Psoas muscle (tissue), 8 donors: Measurements from ENCODE around the gene DCAF12. TPM values are rescaled to one million over a fixed set of nuclear protein-coding genes. Genes with fewer than 3 reads are reported as not detected.
A peak's percentile ranks its signal among the peaks of the same experiment; 100 is the strongest.

Experiments used
- ATAC-seq, 4 donors: fragments of 200-7000 bp; cut with Tn5 transposase; one replicate each; pipeline ENCODE4 v1.9.1; 2020; ENCODE audit warnings: moderate library complexity in 3 of 4, mild to moderate bottlenecking in 2 of 4
- DNase-seq, 2 donors: peaks; one replicate each; pipeline ENCODE4 v3.0.0-alpha.2; 2020
- H3K27ac ChIP-seq: fragments of 200-600 bp; one replicate; pipeline ENCODE4 v1.8.0; 2022
- H3K27me3 ChIP-seq, 3 donors: fragments of 200-600 bp in 1 of 3; one replicate each; pipeline versions ENCODE4 v1.6.1 to v1.8.0; 2013 to 2022; ENCODE audit warnings: low read length in 2 of 3, mild to moderate bottlenecking in 2 of 3, moderate library complexity in 1 of 3; ENCODE audit not compliant: insufficient read depth in 3 of 3
- H3K36me3 ChIP-seq, 2 donors: fragments of 200-600 bp in 1 of 2; one replicate each; pipeline versions ENCODE4 v1.6.1 to v1.8.0; 2013 to 2022; ENCODE audit warnings: low read depth in 1 of 2, mild to moderate bottlenecking in 1 of 2, moderate library complexity in 1 of 2; ENCODE audit not compliant: insufficient read depth in 1 of 2
- H3K4me1 ChIP-seq: fragments of 200-600 bp; one replicate; pipeline ENCODE4 v1.8.0; 2022
- H3K4me3 ChIP-seq: fragments of 200-600 bp; one replicate; pipeline ENCODE4 v1.8.0; 2022; ENCODE audit warnings: mild to moderate bottlenecking
- H3K9me3 ChIP-seq: fragments of 200-600 bp; one replicate; pipeline ENCODE4 v1.8.0; 2022
- WGBS, 3 donors: extraction: QIAGEN DNeasy Blood & Tissue Kit; methylation state at CpG; one replicate each; pipeline versions ENCODE4 v1.1.6 to v1.1.7; 2013; 5-methylcytosine and 5-hydroxymethylcytosine counted together
- intact Hi-C, 2 donors: fragments of 100-400 bp; cut with DNase I; formaldehyde crosslinking; loops; one replicate each; pipeline versions ENCODE4 v1.11.0 to v1.14.2; 2022
- polyA plus RNA-seq, 3 donors: library from polyadenylated mRNA; stranded (reverse); fragments of 200-250 nt; gene quantifications; one replicate each; pipeline ENCODE4 v1.2.3, GENCODE V29; 2013
- total RNA-seq, 4 donors: library from RNA; stranded (reverse); fragmentation: NEBNext Ultra II Directional in 2 of 4; extraction: Animal tissue kit (Norgen Biotek cat#: 25700) in 2 of 4; gene quantifications; one replicate each; pipeline versions ENCODE4 v1.2.1 to v1.2.4, GENCODE V29; 2021 to 2023
- TF ChIP-seq, protein P1 (sequence below): fragments of 200-600 bp; IDR thresholded peaks from one replicate; pipeline ENCODE4 v1.8.0; 2022; ENCODE audit warnings: antibody characterized with exemption
- donor health status: healthy with polysubstance abuse.
- donor health status: DM: no; HTN: no; CAD: no; lungs with moderate emphysema.
- donor health status: Bipolar disorder and iron deficiency.
- donor health status: healthy.
- donor health status: DM: yes; HTN: yes; CAD: no.
- donor health status: DM: no; HTN: no; CAD: no.
- donor health status: DM: no; HTN: no; CAD: no.
- donor health status: DM: yes; HTN: yes; CAD: no.

Gene DCAF12
- total and polyA plus RNA-seq, 7 donors, result 15.8 to 38.0 (median 23.0) TPM

DNA sequence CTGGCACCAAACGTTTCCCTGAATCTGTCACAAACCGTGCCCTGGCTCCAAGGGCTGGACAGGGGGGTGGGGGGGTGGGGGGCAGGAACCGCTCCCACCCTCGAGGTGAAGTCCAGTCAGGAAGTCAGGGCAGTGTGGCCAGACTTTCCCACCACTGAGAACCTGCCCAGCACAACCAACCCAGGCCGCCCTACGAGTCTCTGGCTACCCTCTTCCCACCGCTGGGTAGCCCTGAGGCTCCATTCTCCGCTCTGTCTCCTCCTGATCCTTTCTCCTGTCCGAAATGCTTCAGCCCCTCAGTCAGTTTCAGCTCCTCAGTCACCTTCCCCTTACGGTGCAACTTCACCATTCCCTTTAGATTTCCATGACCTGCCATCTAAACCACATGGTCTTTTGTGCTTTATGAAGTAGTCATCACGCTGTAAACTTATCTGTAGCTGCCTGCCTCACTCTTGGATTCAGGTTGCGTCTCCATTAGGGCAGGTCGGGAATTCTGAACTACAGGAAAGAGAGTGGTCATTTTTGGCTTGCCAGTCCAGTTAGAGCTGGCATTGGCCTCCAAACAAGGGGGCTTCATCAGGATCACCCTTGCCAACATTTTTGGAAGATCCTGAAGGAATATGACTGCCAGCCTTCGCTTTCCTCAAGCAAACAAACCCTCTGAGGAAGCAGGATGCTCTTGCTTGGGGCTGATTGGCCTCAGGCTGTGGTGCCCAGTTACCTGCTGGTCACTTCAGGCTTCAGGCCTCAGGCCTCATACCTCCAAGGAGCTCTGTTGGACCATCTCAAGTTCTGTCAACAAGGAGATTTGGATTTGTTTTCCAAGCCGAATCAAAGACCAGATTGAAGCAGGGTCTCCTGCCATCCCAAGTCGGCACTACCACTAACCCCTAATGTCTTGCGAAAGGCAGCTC, 794 bp upstream of the DCAF12 start:
- intact Hi-C loops, result loop anchor here (2.0 to 5.0 kb wide), 3 partner anchors 50 to 125 kb away; partner anchors contain the start of gene UBAP1 (in 2 of the 2)
- peaks cover 6 to 28% of the 10 kb centered on the region in 2 donors for H3K36me3 ChIP-seq
- peak overlapping the region; percentile 97 for H3K27ac ChIP-seq
- H3K4me3 ChIP-seq, result peak overlapping the region; percentile 83
- peak; percentile 6 to 21 (median 11) for ATAC-seq
- peaks cover 31% of the 10 kb centered on the region for H3K4me1 ChIP-seq
- WGBS, 3 donors, result 67 to 75% (median 67%) methylated on average over 15 to 17 of the region's 17 CpGs
- TF ChIP-seq, protein P1, sequence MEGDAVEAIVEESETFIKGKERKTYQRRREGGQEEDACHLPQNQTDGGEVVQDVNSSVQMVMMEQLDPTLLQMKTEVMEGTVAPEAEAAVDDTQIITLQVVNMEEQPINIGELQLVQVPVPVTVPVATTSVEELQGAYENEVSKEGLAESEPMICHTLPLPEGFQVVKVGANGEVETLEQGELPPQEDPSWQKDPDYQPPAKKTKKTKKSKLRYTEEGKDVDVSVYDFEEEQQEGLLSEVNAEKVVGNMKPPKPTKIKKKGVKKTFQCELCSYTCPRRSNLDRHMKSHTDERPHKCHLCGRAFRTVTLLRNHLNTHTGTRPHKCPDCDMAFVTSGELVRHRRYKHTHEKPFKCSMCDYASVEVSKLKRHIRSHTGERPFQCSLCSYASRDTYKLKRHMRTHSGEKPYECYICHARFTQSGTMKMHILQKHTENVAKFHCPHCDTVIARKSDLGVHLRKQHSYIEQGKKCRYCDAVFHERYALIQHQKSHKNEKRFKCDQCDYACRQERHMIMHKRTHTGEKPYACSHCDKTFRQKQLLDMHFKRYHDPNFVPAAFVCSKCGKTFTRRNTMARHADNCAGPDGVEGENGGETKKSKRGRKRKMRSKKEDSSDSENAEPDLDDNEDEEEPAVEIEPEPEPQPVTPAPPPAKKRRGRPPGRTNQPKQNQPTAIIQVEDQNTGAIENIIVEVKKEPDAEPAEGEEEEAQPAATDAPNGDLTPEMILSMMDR, result no peak
- H3K9me3 ChIP-seq, result no peaks in the 10 kb centered on the region
- no peak for DNase-seq
- no peaks in the 10 kb centered on the region for H3K27me3 ChIP-seq

DNA sequence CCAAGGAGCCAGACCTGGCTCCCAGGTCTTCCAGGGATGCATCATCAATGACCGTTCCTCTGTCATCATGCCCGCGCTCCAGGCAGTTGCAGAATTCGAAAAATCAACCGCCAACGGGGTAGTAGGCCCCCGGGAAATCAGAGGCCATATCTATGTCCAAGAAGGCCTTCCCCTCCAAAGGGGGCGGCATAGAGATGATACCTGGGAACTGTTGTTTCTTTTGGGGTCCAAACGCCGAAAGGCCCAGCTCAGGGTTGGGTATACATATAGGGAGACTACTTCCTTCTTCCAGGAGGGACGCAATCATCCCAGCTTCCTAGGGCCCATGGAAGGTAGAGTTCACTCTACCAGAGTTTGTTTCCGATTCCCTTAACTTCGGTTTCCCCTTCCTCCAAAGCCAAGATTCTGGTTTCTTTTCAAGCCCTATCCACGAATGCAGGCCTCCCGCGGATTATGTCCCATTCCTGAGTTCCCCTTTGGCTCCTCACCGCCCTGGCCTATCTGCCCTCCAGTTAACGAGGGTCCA, 754 bp downstream of the DCAF12 start:
- no peaks in the 10 kb centered on the region for H3K27me3 ChIP-seq
- peaks cover 6 to 31% of the 10 kb centered on the region in 2 donors for H3K36me3 ChIP-seq
- ATAC-seq (peak in 3 of 4 donors; percentile 5 to 26 (median 8)), DNase-seq (no peak)
- H3K27ac ChIP-seq, result peak overlapping the region; percentile 97
- H3K9me3 ChIP-seq, result no peaks in the 10 kb centered on the region
- TF ChIP-seq, protein P1, result no peak
- peaks cover 31% of the 10 kb centered on the region for H3K4me1 ChIP-seq
- intact Hi-C loops, result loop anchor here (2.0 to 5.0 kb wide), 3 partner anchors 52 to 127 kb away; partner anchors contain the start of gene UBAP1 (in 2 of the 2)
- H3K4me3 ChIP-seq, result peak overlapping the region; percentile 83
- 2 to 4% (median 3%) methylated on average over 18 of the region's 18 CpGs for WGBS, 3 donors

DNA sequence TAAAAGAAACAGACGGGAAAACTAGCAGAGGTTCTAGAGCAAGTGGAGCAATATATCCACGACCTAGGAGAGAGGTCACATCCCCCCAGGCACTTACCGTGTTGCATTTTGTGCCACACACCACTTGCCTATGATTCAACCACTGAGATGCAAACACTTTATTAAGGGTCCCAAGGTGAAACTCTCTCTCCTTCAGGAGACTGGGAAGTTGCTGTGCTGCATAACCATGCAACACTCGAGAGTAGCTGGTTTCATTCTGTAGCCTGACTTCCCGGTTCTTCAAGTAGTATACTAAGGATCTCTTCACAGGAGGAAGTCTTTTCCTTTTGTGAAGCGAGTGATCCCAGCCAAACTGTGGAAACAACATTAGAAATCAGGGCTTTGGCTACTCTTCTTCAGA, 1.6 kb downstream of the DCAF12 start:
- H3K27ac ChIP-seq, result peak overlapping the region; percentile 97
- peaks cover 6 to 31% of the 10 kb centered on the region in 2 donors for H3K36me3 ChIP-seq
- peak overlapping the region; percentile 83 for H3K4me3 ChIP-seq
- peaks cover 31% of the 10 kb centered on the region for H3K4me1 ChIP-seq
- intact Hi-C loops, result loop anchor here (5.0 kb wide), 2 partner anchors 52 to 127 kb away; partner anchors contain the start of gene UBAP1 (in 1 of the 2)
- DNase-seq, result no peak
- no peaks in the 10 kb centered on the region for H3K9me3 ChIP-seq
- no peak for ATAC-seq
- WGBS, 3 donors, result 44 to 54% (median 48%) methylated on average over 6 of the region's 6 CpGs
- TF ChIP-seq, protein P1, result no peak
- no peaks in the 10 kb centered on the region for H3K27me3 ChIP-seq

DNA sequence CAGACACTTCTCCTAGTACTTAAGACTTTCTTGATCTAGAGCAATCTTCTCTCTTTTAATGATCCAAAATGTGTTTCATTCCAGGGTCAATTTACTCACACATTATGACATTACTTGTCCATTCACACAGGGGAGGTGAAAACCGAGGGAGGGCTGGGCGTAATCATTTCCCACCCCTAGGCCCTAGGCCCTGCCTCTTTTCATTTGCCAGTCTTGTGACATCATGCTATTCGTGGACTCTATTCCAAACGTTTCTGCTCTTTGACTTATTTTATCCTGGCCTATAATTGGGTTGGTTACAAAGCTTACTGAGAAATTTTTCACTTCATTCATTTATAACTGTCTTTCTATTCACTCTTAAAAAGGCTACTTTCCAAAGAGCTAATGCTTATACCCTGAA, 2.4 kb downstream of the DCAF12 start:
- H3K9me3 ChIP-seq, result no peaks in the 10 kb centered on the region
- intact Hi-C loops, result no loop called here
- peak overlapping the region; percentile 83 for H3K4me3 ChIP-seq
- H3K27me3 ChIP-seq, result no peaks in the 10 kb centered on the region
- H3K27ac ChIP-seq, result peak overlapping the region; percentile 47
- TF ChIP-seq, protein P1, result no peak
- no peak for DNase-seq
- peaks cover 31% of the 10 kb centered on the region for H3K4me1 ChIP-seq
- no peak for ATAC-seq
- peaks cover 6 to 34% of the 10 kb centered on the region in 2 donors for H3K36me3 ChIP-seq
- 39 to 44% (median 41%) methylated on average over 4 of the region's 4 CpGs for WGBS, 3 donors
